AG09319 (cell line): ENCODE measurements around the gene UNC119.

Experiments
- DNase-seq: peaks from one replicate; pipeline ENCODE4 v3.0.0-alpha.2; 2010; ENCODE audit warnings: low read depth; ENCODE audit errors: extremely low read depth
- TF ChIP-seq, protein P1 (sequence below): IDR thresholded peaks from 2 replicates; pipeline ENCODE4 v1.5.1; 2011; ENCODE audit warnings: low read depth, mild to moderate bottlenecking, inconsistent platforms, low read length, moderate library complexity

The UNC119 gene

DNA sequence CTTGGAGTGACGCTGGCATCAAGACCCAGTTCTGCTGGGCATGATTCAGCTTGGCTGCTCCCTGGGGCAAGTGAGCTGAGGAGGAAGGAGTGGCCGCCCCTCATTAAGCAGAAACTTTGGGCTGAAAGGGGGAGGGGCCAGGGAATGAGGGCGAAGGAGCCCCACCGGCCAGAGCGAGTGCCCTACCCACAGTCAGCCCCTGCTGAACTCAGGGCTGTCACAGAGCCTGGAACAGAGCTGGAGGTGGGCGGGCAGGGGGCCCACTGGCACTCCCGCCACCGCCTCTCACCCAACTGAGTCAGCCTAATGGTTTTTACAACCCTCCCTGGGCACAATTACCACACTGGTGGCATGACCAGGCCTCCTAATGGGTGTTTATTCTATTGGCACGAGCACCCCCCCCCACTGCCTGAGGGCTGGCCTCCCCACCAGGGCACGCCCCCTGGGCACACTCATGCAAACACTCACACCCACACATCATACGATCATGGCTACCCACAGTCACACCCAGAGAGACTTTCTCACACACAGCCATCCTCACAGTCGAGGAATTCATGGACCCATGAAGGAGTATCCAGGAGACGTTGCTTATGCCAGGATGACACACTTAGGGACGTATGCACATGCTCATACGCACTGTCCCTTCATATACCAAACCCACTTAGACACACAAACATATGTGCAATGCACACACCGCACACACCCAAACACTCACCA is 19.2 kb downstream of the UNC119 start:
- TF ChIP-seq, protein P1, sequence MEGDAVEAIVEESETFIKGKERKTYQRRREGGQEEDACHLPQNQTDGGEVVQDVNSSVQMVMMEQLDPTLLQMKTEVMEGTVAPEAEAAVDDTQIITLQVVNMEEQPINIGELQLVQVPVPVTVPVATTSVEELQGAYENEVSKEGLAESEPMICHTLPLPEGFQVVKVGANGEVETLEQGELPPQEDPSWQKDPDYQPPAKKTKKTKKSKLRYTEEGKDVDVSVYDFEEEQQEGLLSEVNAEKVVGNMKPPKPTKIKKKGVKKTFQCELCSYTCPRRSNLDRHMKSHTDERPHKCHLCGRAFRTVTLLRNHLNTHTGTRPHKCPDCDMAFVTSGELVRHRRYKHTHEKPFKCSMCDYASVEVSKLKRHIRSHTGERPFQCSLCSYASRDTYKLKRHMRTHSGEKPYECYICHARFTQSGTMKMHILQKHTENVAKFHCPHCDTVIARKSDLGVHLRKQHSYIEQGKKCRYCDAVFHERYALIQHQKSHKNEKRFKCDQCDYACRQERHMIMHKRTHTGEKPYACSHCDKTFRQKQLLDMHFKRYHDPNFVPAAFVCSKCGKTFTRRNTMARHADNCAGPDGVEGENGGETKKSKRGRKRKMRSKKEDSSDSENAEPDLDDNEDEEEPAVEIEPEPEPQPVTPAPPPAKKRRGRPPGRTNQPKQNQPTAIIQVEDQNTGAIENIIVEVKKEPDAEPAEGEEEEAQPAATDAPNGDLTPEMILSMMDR = no peak
- DNase-seq = no peak

DNA sequence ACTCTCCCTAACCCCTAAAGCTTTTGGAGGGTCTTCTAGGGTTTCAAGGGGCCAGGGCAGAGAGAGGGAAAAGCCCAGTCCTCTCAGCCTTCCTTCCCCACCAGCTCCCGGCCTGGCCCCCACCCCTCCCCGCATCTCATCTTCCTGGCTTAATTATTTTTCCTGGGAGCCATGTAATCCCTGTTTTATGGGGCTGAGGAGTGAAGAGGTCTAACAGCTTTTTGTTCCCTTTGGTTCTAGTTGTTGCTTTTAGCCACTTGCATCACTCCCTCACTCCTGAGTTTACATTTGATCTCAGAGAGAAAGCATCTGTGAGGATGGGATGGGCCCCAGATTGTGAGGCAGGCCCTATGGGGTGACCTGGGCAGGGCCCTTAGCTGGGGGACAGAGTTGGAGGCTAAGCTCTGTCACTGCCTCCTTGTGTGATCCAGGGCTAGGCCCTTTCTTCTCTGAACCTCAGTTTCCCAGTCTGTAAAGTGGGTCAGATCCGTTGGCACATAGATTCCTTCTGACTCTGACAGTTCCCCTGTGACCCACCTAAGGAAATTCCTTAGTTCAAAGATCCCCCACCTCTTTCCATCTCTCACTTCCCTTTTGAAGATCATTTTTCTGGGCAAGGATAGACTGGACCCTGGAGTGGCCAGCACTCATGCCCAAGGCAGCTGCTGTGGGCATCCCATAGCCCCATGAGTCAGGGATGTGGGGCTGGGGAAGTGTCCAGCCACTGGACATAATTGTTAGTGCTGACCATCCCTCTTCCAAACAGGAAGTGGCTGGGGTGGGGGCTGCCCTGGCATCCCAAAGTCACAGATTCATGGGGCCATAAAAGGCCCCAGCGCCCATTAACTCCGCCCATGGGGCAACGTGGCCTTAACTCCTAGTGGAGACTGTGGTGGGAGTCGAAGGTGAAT is 20.1 kb downstream of the UNC119 start:
- DNase-seq = no peak

DNA sequence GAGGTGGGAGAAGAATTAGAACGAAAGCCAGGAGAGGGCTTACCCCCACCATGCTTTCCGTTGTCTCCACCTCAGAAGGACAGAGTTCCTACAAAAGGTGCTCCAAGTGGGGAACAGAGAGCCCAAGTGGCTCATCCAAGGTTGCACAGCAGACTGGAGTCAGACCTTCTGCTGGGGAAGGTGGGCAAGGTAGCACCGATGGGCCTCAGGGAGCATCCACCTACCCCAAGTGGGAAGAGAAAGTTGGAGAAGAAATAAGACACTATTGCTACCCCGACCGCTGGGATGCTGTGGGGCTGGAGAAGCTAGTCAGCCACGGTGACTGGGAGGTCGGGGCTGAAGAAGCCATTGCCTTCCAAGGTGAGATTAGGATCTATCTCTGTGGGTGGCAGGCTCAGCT is 21.5 kb downstream of the UNC119 start:
- DNase-seq = no peak
- TF ChIP-seq, protein P1 = no peak

More for the DNA sequence above, 20.1 kb downstream of the UNC119 start:
- TF ChIP-seq, protein P1 = no peak

DNA sequence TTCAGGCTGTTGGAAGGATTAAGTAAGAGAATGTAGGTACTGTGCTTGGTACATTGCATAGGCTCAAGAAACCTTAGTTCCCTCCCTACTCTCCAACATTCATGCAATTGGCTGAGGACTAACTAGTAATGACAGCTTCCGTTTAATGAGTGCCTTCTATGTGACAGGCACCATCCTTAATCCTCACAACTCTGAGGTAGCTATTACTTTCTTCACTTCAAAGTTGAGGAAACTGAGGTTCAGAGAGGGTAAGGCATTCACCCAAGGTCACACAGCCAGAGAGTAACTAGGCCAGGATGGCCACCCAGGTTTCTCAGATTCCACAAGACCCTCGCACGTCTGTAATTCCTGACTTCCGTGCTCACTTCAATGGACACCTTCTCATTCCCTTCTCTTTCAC is 22.2 kb downstream of the UNC119 start:
- DNase-seq = no peak
- TF ChIP-seq, protein P1 = no peak

DNA sequence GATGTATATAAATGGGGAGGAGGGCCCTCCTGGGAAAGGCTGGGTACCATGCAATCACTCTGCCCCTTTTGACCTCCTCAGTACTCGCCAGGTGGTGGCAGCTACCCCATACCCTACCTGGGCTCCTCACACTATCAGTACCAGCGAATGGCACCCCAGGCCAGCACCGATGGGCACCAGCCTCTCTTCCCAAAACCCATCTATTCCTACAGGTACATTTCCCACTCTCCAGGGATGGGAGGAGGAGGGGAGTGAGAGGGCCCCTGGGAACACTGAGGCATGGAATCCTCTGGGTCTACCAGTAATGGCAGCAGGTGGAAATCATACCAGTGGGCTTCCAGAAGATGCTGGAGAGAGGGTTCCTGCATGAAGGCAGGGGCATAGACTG is 23.4 kb downstream of the UNC119 start:
- TF ChIP-seq, protein P1 = no peak
- DNase-seq = no peak

DNA sequence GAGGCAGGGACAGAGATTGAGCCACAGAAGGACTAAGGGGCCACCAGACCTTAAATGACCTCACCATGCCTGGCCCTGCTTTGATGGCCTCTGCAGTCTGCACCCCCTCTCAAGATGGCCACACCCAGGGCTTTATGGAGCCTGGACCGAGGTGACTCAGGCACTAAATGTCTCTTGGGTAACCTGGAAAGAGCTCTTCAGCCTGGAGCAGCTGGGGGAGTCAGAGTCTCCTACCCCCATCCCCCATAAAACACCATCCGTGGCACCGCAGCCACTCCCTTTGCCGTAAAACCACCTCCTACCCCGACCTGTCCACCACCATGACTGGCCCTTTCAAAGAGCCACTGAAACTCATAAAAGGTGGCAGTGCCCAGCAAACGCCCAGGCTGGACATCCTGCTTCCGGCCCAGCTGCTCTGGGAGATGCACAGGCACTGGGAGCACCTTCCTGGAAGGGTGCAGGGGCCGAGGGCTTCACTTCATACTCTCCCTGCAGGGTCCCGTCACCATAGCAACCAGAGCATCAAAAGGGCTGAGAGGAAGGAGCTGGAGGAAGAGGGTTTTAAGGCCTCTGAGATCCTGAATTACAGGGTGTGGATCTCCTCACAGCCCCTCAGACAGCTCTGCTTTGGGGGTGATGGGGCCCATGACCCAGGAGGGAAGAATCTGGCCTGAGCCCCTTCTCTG is 24.0 kb downstream of the UNC119 start:
- TF ChIP-seq, protein P1 = no peak
- DNase-seq = no peak

DNA sequence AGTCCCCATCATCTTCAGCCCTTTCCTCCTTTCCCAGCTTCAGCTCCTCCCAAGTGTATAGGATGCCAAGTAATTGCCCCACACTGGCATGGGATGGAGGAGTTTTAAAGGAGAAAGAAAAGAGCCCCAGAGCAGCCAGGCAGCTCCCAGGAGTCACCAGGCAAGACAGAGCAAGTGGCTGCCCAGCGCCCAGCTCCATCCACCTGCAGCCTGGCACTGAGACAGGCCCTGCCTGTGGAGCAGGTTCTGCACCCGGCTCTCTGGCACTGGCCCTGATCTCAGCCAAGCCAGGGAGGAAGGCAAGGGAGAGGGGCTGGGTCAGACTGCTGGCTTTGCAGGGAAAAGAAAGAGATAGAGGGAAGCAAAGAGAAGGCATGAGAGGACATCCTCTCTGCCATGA is 24.6 kb downstream of the UNC119 start:
- DNase-seq = no peak
- TF ChIP-seq, protein P1 = no peak
